Measurements from ENCODE around the gene C12orf75.

GRCh38 chr12:105374303-105374702, 43.8 kb downstream of the C12orf75 start:
- TF ChIP-seq GABPA (IDR thresholded peaks at IDR 0.05; ENCODE audit: low read depth) (no peak), RCOR1 (conservative IDR thresholded peaks at IDR 0.05; ENCODE audit: low read depth, low read length) (no peak), EZH2 (IDR thresholded peaks at IDR 0.05; ENCODE audit: borderline replicate concordance, control insufficient read depth, low read depth, low read length) (no peak), CREM (IDR thresholded peaks at IDR 0.05; ENCODE audit: low read depth) (no peak), ZNF274 (IDR thresholded peaks at IDR 0.05; ENCODE audit: insufficient read depth, insufficient read length) (no peak), MLLT1 (IDR thresholded peaks at IDR 0.05) (no peak), SMC3 (IDR thresholded peaks at IDR 0.05; ENCODE audit: borderline replicate concordance, low read length) (no peak), TAF1 (IDR thresholded peaks at IDR 0.05; ENCODE audit: borderline replicate concordance, low read depth, low read length) (no peak), MXI1 (IDR thresholded peaks at IDR 0.05; ENCODE audit: low read depth, low read length) (no peak), POLR2A (IDR thresholded peaks at IDR 0.05; ENCODE audit: low read depth, low read length) (no peak), EP300 (IDR thresholded peaks at IDR 0.05; ENCODE audit: borderline replicate concordance in 1 of 2, control insufficient read depth in 1 of 2, low read depth in 2 of 2, low read length in 2 of 2) (no peak)
- TF ChIP-seq, protein P1, sequence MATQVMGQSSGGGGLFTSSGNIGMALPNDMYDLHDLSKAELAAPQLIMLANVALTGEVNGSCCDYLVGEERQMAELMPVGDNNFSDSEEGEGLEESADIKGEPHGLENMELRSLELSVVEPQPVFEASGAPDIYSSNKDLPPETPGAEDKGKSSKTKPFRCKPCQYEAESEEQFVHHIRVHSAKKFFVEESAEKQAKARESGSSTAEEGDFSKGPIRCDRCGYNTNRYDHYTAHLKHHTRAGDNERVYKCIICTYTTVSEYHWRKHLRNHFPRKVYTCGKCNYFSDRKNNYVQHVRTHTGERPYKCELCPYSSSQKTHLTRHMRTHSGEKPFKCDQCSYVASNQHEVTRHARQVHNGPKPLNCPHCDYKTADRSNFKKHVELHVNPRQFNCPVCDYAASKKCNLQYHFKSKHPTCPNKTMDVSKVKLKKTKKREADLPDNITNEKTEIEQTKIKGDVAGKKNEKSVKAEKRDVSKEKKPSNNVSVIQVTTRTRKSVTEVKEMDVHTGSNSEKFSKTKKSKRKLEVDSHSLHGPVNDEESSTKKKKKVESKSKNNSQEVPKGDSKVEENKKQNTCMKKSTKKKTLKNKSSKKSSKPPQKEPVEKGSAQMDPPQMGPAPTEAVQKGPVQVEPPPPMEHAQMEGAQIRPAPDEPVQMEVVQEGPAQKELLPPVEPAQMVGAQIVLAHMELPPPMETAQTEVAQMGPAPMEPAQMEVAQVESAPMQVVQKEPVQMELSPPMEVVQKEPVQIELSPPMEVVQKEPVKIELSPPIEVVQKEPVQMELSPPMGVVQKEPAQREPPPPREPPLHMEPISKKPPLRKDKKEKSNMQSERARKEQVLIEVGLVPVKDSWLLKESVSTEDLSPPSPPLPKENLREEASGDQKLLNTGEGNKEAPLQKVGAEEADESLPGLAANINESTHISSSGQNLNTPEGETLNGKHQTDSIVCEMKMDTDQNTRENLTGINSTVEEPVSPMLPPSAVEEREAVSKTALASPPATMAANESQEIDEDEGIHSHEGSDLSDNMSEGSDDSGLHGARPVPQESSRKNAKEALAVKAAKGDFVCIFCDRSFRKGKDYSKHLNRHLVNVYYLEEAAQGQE (IDR thresholded peaks at IDR 0.05; ENCODE audit: low read depth, low read length) = no peak
- TF ChIP-seq, protein P2, sequence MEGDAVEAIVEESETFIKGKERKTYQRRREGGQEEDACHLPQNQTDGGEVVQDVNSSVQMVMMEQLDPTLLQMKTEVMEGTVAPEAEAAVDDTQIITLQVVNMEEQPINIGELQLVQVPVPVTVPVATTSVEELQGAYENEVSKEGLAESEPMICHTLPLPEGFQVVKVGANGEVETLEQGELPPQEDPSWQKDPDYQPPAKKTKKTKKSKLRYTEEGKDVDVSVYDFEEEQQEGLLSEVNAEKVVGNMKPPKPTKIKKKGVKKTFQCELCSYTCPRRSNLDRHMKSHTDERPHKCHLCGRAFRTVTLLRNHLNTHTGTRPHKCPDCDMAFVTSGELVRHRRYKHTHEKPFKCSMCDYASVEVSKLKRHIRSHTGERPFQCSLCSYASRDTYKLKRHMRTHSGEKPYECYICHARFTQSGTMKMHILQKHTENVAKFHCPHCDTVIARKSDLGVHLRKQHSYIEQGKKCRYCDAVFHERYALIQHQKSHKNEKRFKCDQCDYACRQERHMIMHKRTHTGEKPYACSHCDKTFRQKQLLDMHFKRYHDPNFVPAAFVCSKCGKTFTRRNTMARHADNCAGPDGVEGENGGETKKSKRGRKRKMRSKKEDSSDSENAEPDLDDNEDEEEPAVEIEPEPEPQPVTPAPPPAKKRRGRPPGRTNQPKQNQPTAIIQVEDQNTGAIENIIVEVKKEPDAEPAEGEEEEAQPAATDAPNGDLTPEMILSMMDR (IDR thresholded peaks at IDR 0.05 in 2 of 3, conservative IDR thresholded peaks at IDR 0.05 in 1 of 3; ENCODE audit: control insufficient read depth in 2 of 3, extremely low read depth in 1 of 3, insufficient read depth in 1 of 3, low read depth in 3 of 3, low read length in 3 of 3) = no peak
- TF ChIP-seq, protein P3, sequence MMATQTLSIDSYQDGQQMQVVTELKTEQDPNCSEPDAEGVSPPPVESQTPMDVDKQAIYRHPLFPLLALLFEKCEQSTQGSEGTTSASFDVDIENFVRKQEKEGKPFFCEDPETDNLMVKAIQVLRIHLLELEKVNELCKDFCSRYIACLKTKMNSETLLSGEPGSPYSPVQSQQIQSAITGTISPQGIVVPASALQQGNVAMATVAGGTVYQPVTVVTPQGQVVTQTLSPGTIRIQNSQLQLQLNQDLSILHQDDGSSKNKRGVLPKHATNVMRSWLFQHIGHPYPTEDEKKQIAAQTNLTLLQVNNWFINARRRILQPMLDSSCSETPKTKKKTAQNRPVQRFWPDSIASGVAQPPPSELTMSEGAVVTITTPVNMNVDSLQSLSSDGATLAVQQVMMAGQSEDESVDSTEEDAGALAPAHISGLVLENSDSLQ (IDR thresholded peaks at IDR 0.05) = no peak
